ENCODE data around the gene ACER1. TPM values are rescaled to one million over a fixed set of nuclear protein-coding genes. Genes with fewer than 3 reads are reported as not detected.
A peak's percentile ranks its signal among the peaks of the same experiment; 100 is the strongest.

The ACER1 gene
- total and polyA plus RNA-seq, 2 of the 13 experiments (the other 11 are each of a cell fraction or from before 2014, with no cell fraction given): not detected

- TF ChIP-seq ZBTB2 (CRISPR knock-in tag; IDR thresholded peaks at IDR 0.05; ENCODE audit: low read depth): peak; percentile 98
- peak; percentile 45; the same call in 1 of the 2 replicates for TF ChIP-seq ZNF773 (CRISPR knock-in tag; IDR thresholded peaks at IDR 0.05; ENCODE audit: borderline replicate concordance)
- TF ChIP-seq SP5 (CRISPR knock-in tag; IDR thresholded peaks at IDR 0.05; ENCODE audit: borderline replicate concordance, low read depth): peak; percentile 45; the same call in 1 of the 2 replicates
- TF ChIP-seq XBP1 (CRISPR knock-in tag; IDR thresholded peaks at IDR 0.05): no peak; the same call in 1 of the 2 replicates
- no peak for TF ChIP-seq ZNF33A (CRISPR knock-in tag; IDR thresholded peaks at IDR 0.05; ENCODE audit: borderline replicate concordance)
- TF ChIP-seq ZNF75D (CRISPR knock-in tag; IDR thresholded peaks at IDR 0.05; ENCODE audit: borderline replicate concordance): peak; percentile 46; the same call in 1 of the 2 replicates
- 0 out of 2 replicates have a peak, but pooled peaks have one; percentile 27 for TF ChIP-seq RARA (CRISPR knock-in tag; IDR thresholded peaks at IDR 0.05)
- peak; percentile 65; the same call in 1 of the 2 replicates for TF ChIP-seq HBP1 (CRISPR knock-in tag; IDR thresholded peaks at IDR 0.05; ENCODE audit: low read depth)
- TF ChIP-seq ZNF343 (CRISPR knock-in tag; IDR thresholded peaks at IDR 0.05): no peak
- TF ChIP-seq ZNF12 (CRISPR knock-in tag; IDR thresholded peaks at IDR 0.05): 0 out of 2 replicates have a peak, but pooled peaks have one; percentile 60
- TF ChIP-seq GATAD2A (CRISPR knock-in tag; IDR thresholded peaks at IDR 0.05): 0 out of 2 replicates have a peak, but pooled peaks have one; percentile 30
- TF ChIP-seq ADNP (CRISPR knock-in tag; IDR thresholded peaks at IDR 0.05): peak; percentile 97
- no peak for TF ChIP-seq SYNCRIP (IDR thresholded peaks at IDR 0.05; ENCODE audit: insufficient read depth, low read depth, low read length)
- TF ChIP-seq SIN3B (IDR thresholded peaks at IDR 0.05; ENCODE audit: low read length): no peak
- no peak; the same call in 1 of the 2 replicates for TF ChIP-seq GFI1 (CRISPR knock-in tag; IDR thresholded peaks at IDR 0.05; ENCODE audit: borderline replicate concordance)
- no peak for TF ChIP-seq HMG20B (CRISPR knock-in tag; conservative IDR thresholded peaks at IDR 0.05)
- TF ChIP-seq PHF5A (CRISPR knock-in tag; IDR thresholded peaks at IDR 0.05; ENCODE audit: low read depth, unreplicated experiment): peak; percentile 82
- no peak; the same call in 1 of the 2 replicates for TF ChIP-seq TARDBP (CRISPR knock-in tag; IDR thresholded peaks at IDR 0.05)
- no peak for TF ChIP-seq ZFP62 (CRISPR knock-in tag; IDR thresholded peaks at IDR 0.05)
- no peak for TF ChIP-seq SUZ12 (IDR thresholded peaks at IDR 0.05; ENCODE audit: low read depth, low read length)
- no peak for TF ChIP-seq DPF2 (CRISPR knock-in tag; IDR thresholded peaks at IDR 0.05; ENCODE audit: borderline replicate concordance, low read depth)
- TF ChIP-seq EED (CRISPR knock-in tag; IDR thresholded peaks at IDR 0.05): peak; percentile 60; the same call in 1 of the 2 replicates
- TF ChIP-seq PHF8 (CRISPR knock-in tag; IDR thresholded peaks at IDR 0.05): peak; percentile 9; the same call in 1 of the 2 replicates
- no peak for TF ChIP-seq NONO (IDR thresholded peaks at IDR 0.05)
- 0 out of 2 replicates have a peak, but pooled peaks have one; percentile 33 for TF ChIP-seq NONO (CRISPR knock-in tag; conservative IDR thresholded peaks at IDR 0.05)
- TF ChIP-seq ZNF512B (CRISPR knock-in tag; IDR thresholded peaks at IDR 0.05; ENCODE audit: borderline replicate concordance): no peak
Measured at GRCh38 chr19:6279931-6280591, 53.4 kb downstream of the ACER1 start, which contains the start of gene MLLT1 (continued).
